ENCODE data around the gene WWP2. TPM values are rescaled to one million over a fixed set of nuclear protein-coding genes. Genes with fewer than 3 reads are reported as not detected.
"Not testable (repeated sequence)": the region's sequence is repeated elsewhere in the genome, so short reads cannot be mapped to it uniquely, and the experiment has no call there.

WWP2 gene
- total RNA-seq, 1 experiment from 2014 or later = 38.8 TPM

GRCh38 chr16:69942627-69943170 is 180.6 kb downstream of the WWP2 start:
- intact Hi-C loops (cut with micrococcal nuclease; ENCODE audit: unreplicated experiment) = no loop called here

GRCh38 chr16:69943241-69944036 is 181.3 kb downstream of the WWP2 start:
- H3K79me2 ChIP-seq (ENCODE audit: low read depth); H3K9me2 ChIP-seq (ENCODE audit: insufficient read depth); CTCF ChIA-PET; H3K36me3 ChIP-seq (ENCODE audit: low read depth); BruUV-seq (replicated peaks); H3K4me3 ChIP-seq; H3K9me3 ChIP-seq (ENCODE audit: insufficient read depth, low read depth); DNase-seq; H2AFZ ChIP-seq; H3K27me3 ChIP-seq (ENCODE audit: insufficient read depth, low read depth); H4K20me1 ChIP-seq (ENCODE audit: insufficient read depth); H3K27ac ChIP-seq; H3K4me1 ChIP-seq (replicated peaks; ENCODE audit: insufficient read depth); H3F3A ChIP-seq (ENCODE audit: insufficient read depth, low read depth); intact Hi-C loops (cut with micrococcal nuclease; ENCODE audit: unreplicated experiment); H3K4me2 ChIP-seq; POLR2A ChIA-PET (ENCODE audit: unreplicated experiment): not testable (repeated sequence)

More at GRCh38 chr16:69942627-69943170, 180.6 kb downstream of the WWP2 start:
- Histone ChIP-seq H3K79me2 (ENCODE audit: low read depth) (no peaks in the 10 kb centered on the region), H3K4me3 (no peak overlapping the region), H3K9me3 (ENCODE audit: insufficient read depth, low read depth) (no peaks in the 10 kb centered on the region), H2AFZ (no peak overlapping the region), H3K4me1 (replicated peaks; ENCODE audit: insufficient read depth) (no peaks in the 10 kb centered on the region), H4K20me1 (ENCODE audit: insufficient read depth) (no peaks in the 10 kb centered on the region), H3K27ac (no peak overlapping the region), H3K36me3 (ENCODE audit: low read depth) (no peaks in the 10 kb centered on the region), H3F3A (ENCODE audit: insufficient read depth, low read depth) (no peaks in the 10 kb centered on the region), H3K9me2 (ENCODE audit: insufficient read depth) (no peaks in the 10 kb centered on the region), H3K27me3 (ENCODE audit: insufficient read depth, low read depth) (no peaks in the 10 kb centered on the region), H3K4me2 (no peak overlapping the region)
- ChIA-PET CTCF (no interaction called here), POLR2A (ENCODE audit: unreplicated experiment) (no interaction called here)
- BruUV-seq (replicated peaks) = no TSS peak
- DNase-seq = no peak
- TF ChIP-seq EZH2 (IDR thresholded peaks at IDR 0.05; ENCODE audit: low read depth) = no peak
- TF ChIP-seq CTCF (conservative IDR thresholded peaks at IDR 0.05) = no peak

- BruUV-seq (replicated peaks); H3F3A ChIP-seq (ENCODE audit: insufficient read depth, low read depth); H3K4me3 ChIP-seq; DNase-seq; intact Hi-C loops (cut with micrococcal nuclease; ENCODE audit: unreplicated experiment); H3K27ac ChIP-seq; H2AFZ ChIP-seq; H4K20me1 ChIP-seq (ENCODE audit: insufficient read depth); H3K4me1 ChIP-seq (replicated peaks; ENCODE audit: insufficient read depth); H3K4me2 ChIP-seq; POLR2A ChIA-PET (ENCODE audit: unreplicated experiment); H3K79me2 ChIP-seq (ENCODE audit: low read depth); H3K9me3 ChIP-seq (ENCODE audit: insufficient read depth, low read depth); CTCF ChIA-PET; H3K9me2 ChIP-seq (ENCODE audit: insufficient read depth); H3K27me3 ChIP-seq (ENCODE audit: insufficient read depth, low read depth); H3K36me3 ChIP-seq (ENCODE audit: low read depth): not testable (repeated sequence)
Measured at GRCh38 chr16:69950411-69950810, 188.3 kb downstream of the WWP2 start.

GRCh38 chr16:69951017-69951671 is 189.0 kb downstream of the WWP2 start, which contains the start of gene CLEC18A:
Gene CLEC18A, plus strand, starts transcription at chr16:69951334. Its CDS starts 33 bp downstream, at chr16:69951367.
- H3K4me2 ChIP-seq; H3K79me2 ChIP-seq (ENCODE audit: low read depth); H3K9me2 ChIP-seq (ENCODE audit: insufficient read depth); H3K27me3 ChIP-seq (ENCODE audit: insufficient read depth, low read depth); H3F3A ChIP-seq (ENCODE audit: insufficient read depth, low read depth); H3K27ac ChIP-seq; intact Hi-C loops (cut with micrococcal nuclease; ENCODE audit: unreplicated experiment); POLR2A ChIA-PET (ENCODE audit: unreplicated experiment); H4K20me1 ChIP-seq (ENCODE audit: insufficient read depth); H2AFZ ChIP-seq; DNase-seq; H3K4me1 ChIP-seq (replicated peaks; ENCODE audit: insufficient read depth); BruUV-seq (replicated peaks); CTCF ChIA-PET; H3K9me3 ChIP-seq (ENCODE audit: insufficient read depth, low read depth); H3K36me3 ChIP-seq (ENCODE audit: low read depth); H3K4me3 ChIP-seq: not testable (repeated sequence)

GRCh38 chr16:69951672-69952031 is 189.5 kb downstream of the WWP2 start:
- H3K4me2 ChIP-seq; BruUV-seq (replicated peaks); H2AFZ ChIP-seq; H3K4me3 ChIP-seq; H3K27me3 ChIP-seq (ENCODE audit: insufficient read depth, low read depth); H4K20me1 ChIP-seq (ENCODE audit: insufficient read depth); H3K4me1 ChIP-seq (replicated peaks; ENCODE audit: insufficient read depth); H3K27ac ChIP-seq; DNase-seq; H3K36me3 ChIP-seq (ENCODE audit: low read depth); H3F3A ChIP-seq (ENCODE audit: insufficient read depth, low read depth); intact Hi-C loops (cut with micrococcal nuclease; ENCODE audit: unreplicated experiment); H3K9me3 ChIP-seq (ENCODE audit: insufficient read depth, low read depth); CTCF ChIA-PET; H3K79me2 ChIP-seq (ENCODE audit: low read depth); H3K9me2 ChIP-seq (ENCODE audit: insufficient read depth); POLR2A ChIA-PET (ENCODE audit: unreplicated experiment): not testable (repeated sequence)

- DNase-seq; H4K20me1 ChIP-seq (ENCODE audit: insufficient read depth); H2AFZ ChIP-seq; BruUV-seq (replicated peaks); H3K79me2 ChIP-seq (ENCODE audit: low read depth); H3K4me1 ChIP-seq (replicated peaks; ENCODE audit: insufficient read depth); H3K4me3 ChIP-seq; H3F3A ChIP-seq (ENCODE audit: insufficient read depth, low read depth); intact Hi-C loops (cut with micrococcal nuclease; ENCODE audit: unreplicated experiment); H3K27ac ChIP-seq; H3K27me3 ChIP-seq (ENCODE audit: insufficient read depth, low read depth); H3K9me2 ChIP-seq (ENCODE audit: insufficient read depth); CTCF ChIA-PET; H3K9me3 ChIP-seq (ENCODE audit: insufficient read depth, low read depth); POLR2A ChIA-PET (ENCODE audit: unreplicated experiment); H3K4me2 ChIP-seq; H3K36me3 ChIP-seq (ENCODE audit: low read depth): not testable (repeated sequence)
Measured at GRCh38 chr16:69952116-69952515, 190.0 kb downstream of the WWP2 start.
